Kidney epithelial cell (primary cell): ENCODE results near the gene PSD. TPM values are rescaled to one million over a fixed set of nuclear protein-coding genes. Genes with fewer than 3 reads are reported as not detected.
A peak's percentile ranks its signal among the peaks of the same experiment; 100 is the strongest.

Source experiments
- DNase-seq: peaks from one replicate; pipeline ENCODE4 v3.0.0-alpha.2; 2010; ENCODE audit warnings: low read depth
- H3K27me3 ChIP-seq: 2 replicates; pipeline ENCODE4 v1.6.0; 2011; ENCODE audit warnings: low read length; ENCODE audit not compliant: control insufficient read depth, insufficient read depth
- H3K36me3 ChIP-seq: 2 replicates; pipeline ENCODE4 v1.5.1; 2011; ENCODE audit warnings: low read length; ENCODE audit not compliant: control insufficient read depth, insufficient read depth
- H3K4me3 ChIP-seq: 2 replicates; pipeline ENCODE4 v1.5.1; 2011; ENCODE audit warnings: low read depth, mild to moderate bottlenecking, control low read depth, low read length
- total RNA-seq: library from RNA; depleted of rRNA; stranded (reverse); fragments of >200 nt; gene quantifications from 2 replicates; pipeline ENCODE4 v1.2.3, GENCODE V29; 2015
- TF ChIP-seq, protein P1 (sequence below): IDR thresholded peaks from 2 replicates; pipeline ENCODE4 v1.5.1; 2011; ENCODE audit warnings: mild to moderate bottlenecking, moderate library complexity, low read length, control low read depth, inconsistent platforms; ENCODE audit not compliant: insufficient read depth, poor library complexity, severe bottlenecking

The PSD gene
- total RNA-seq, 1 donor from 2014 or later: 2.0 TPM

DNA sequence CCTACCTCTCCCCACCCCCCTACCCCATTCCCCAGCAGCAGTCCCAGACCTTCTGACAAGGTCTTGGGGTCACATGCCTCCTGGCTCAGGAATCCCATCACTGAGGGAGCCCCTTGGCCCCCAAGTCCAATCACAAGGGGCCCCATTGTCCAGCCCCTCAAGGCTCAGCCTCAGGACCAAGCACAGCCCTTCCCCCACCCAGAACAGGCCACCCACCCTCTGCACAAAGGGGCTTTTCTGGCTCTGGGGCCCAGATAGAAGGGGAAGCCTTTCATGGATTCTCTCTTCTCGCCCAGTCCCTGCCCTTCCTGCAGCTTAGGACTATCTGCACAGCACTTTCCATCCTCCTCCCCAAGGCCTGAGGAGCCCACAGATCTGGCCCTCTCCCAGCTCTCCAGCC is 6.9 kb upstream of the PSD start:
- no peaks in the 10 kb centered on the region for H3K27me3 ChIP-seq
- H3K4me3 ChIP-seq: no peak overlapping the region
- no peak for DNase-seq
- TF ChIP-seq, protein P1, sequence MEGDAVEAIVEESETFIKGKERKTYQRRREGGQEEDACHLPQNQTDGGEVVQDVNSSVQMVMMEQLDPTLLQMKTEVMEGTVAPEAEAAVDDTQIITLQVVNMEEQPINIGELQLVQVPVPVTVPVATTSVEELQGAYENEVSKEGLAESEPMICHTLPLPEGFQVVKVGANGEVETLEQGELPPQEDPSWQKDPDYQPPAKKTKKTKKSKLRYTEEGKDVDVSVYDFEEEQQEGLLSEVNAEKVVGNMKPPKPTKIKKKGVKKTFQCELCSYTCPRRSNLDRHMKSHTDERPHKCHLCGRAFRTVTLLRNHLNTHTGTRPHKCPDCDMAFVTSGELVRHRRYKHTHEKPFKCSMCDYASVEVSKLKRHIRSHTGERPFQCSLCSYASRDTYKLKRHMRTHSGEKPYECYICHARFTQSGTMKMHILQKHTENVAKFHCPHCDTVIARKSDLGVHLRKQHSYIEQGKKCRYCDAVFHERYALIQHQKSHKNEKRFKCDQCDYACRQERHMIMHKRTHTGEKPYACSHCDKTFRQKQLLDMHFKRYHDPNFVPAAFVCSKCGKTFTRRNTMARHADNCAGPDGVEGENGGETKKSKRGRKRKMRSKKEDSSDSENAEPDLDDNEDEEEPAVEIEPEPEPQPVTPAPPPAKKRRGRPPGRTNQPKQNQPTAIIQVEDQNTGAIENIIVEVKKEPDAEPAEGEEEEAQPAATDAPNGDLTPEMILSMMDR: no peak
- H3K36me3 ChIP-seq: no peaks in the 10 kb centered on the region

DNA sequence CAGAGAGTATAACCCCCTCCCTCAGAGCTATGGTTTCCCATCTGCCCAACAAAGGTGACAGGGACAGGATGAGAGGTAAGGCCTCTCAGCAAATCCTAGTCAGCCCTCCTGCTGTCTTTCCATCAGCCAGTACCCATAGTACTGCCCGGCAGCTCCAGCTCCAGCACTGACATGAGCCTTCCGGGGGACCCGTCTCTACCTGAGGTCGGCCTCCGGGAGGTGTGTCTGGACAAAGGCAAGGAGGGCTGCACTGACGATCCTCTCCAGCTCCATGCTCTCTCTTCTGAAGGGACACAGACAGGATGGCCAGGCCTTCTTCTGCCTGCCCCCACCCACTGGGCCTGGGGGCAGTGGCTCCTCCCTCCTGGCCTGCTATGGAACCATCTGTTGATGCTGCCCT is 6.3 kb upstream of the PSD start:
- Histone ChIP-seq H3K36me3 (no peaks in the 10 kb centered on the region), H3K27me3 (no peaks in the 10 kb centered on the region), H3K4me3 (no peak overlapping the region)
- DNase-seq: no peak
- TF ChIP-seq, protein P1: no peak

DNA sequence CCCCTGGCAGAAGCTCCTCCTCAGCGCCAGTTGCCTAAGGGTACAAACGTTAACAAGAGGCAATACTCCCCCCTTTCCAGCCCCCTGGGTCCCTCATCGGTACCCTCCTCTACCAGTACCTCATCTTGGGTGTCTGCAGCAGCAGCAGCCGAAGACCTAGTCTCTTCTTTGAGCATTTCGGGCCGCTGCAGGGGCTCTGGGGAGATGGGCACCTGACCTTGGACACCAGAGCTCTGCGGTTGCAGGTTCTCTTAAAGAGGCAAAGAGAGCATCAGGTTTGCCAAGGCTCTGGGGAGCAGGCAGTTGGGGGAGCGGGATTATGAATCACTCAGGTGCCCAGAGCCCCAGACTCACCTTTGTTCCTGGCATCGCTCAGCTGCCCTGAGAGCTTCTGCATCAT is 5.6 kb upstream of the PSD start:
- H3K27me3 ChIP-seq: peaks cover 2% of the 10 kb centered on the region
- TF ChIP-seq, protein P1: no peak
- H3K36me3 ChIP-seq: no peaks in the 10 kb centered on the region
- no peak overlapping the region for H3K4me3 ChIP-seq
- no peak for DNase-seq

DNA sequence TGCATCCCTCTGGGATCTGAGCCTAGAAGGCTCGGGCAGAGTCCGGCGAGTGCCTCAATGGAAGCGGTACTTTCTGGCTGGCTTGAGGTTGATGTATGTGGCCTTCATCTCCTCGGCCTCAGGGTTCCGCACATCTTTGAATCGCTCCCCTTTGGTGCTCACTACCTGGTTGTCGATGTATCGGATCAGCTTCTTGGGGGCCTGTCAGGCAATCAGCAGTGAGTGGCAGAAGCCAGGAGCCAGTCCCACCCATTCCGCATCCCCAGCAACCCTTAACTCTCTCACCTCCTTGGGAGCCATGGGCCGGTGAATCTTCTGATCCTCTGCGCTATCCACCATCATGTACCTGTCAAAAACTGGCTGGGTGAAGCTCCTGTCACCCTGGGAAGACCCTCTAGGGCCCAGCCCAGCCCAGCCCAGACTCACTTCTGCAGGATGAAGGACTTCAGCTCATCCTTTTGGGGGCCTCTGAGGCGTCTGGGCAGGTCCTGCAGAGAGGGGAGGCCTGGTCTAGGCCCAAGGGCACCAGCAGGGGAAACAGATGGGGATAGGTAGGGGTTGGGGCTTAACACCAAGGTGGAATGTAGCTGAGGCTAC is 4.9 kb upstream of the PSD start:
- no peak for DNase-seq

DNA sequence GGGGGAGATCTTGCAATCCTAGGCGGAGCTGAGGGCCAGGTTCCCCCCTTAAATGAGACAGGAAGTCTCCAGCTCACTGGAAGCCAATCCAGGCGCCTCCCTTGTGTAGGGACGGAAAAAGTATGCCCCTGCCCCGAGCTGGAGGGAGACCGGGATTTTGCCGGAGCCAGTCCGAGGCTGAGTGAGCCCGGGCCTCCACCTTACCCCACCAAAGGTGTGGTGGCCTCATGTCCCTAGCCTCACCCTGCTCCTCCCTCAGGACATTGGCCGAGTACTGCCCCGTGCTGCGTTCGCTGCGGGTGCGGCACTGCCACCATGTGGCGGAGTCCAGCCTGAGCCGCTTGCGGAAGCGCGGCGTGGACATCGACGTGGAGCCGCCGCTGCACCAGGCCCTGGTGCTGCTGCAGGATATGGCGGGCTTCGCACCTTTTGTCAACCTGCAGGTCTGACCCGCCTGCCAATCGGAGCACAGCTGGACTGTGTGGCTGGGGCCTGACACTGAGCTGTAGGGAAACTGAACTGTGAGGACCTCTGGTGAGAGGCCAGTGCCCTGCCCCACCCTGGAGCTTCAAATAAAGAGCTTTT is 4.1 kb upstream of the PSD start:
- peaks cover 16% of the 10 kb centered on the region for H3K27me3 ChIP-seq
- no peaks in the 10 kb centered on the region for H3K36me3 ChIP-seq
- TF ChIP-seq, protein P1: peak; percentile 87
- DNase-seq: no peak
- H3K4me3 ChIP-seq: peak overlapping the region; percentile 62

More for the DNA sequence above, 4.9 kb upstream of the PSD start:
- Histone ChIP-seq H3K27me3 (peaks cover 9% of the 10 kb centered on the region), H3K4me3 (no peak overlapping the region), H3K36me3 (no peaks in the 10 kb centered on the region)
- TF ChIP-seq, protein P1: no peak

DNA sequence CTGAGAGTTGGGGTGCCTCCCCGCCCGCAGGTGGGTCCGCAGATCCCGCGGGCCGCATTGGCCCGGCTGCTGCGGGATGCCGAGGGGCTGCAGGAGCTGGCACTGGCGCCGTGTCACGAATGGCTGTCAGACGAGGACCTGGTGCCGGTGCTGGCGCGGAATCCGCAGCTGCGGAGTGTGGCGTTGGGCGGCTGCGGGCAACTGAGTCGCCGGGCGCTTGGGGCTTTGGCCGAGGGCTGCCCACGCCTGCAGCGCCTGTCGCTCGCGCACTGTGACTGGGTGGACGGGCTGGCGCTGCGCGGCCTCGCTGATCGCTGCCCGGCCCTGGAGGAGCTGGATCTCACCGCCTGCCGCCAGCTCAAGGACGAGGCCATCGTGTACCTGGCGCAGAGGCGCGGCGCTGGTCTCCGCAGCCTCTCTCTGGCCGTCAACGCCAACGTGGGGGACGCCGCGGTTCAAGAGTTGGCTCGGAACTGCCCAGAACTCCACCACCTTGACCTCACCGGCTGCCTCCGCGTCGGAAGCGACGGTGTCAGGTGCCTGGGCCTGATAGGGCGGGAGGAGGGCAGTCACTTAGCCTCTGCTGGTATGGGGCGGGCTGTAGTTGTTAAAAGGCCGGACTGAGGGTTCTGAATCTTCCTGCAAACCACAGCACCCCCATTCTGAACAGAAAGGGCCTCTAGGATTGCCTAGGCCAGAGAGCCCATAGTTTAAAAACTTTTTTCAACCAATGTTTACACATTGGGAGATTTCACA is 3.4 kb upstream of the PSD start:
- peaks cover 20% of the 10 kb centered on the region for H3K27me3 ChIP-seq

More for the DNA sequence above, 3.4 kb upstream of the PSD start:
- TF ChIP-seq, protein P1: no peak
- no peak for DNase-seq
- Histone ChIP-seq H3K4me3 (peak overlapping the region; percentile 62), H3K36me3 (no peaks in the 10 kb centered on the region)
